ENCODE measurements around the gene SOX6. TPM values are rescaled to one million over a fixed set of nuclear protein-coding genes. Genes with fewer than 3 reads are reported as not detected.

Gene SOX6
- total RNA-seq, 2 donors from 2014 or later, result not detected

DNA sequence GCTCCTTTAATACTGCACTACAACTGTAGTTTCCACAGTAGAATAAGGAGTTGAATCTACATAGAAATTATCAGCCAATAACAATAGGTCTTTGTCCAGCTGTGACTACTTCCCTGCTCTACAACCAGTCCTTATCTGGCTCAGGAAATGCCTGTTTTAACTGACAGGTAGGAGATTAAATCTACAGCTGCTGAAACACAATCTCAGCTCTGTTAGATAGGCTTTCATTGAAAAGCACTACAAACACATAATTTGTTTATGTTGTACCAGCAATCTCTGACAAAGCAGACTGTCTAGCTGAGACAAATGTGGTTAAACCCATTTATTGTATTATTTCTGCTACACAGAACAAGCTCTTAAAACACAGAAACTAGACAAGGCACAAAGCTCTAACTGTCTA, 230.0 kb downstream of the SOX6 start:
- ATAC-seq, result no peak
- Mint-ChIP-seq H3K9me3 (peaks cover 6 to 11% of the 10 kb centered on the region in 2 donors), H3K36me3 (no peaks in the 10 kb centered on the region), H3K27ac (no peak overlapping the region)
- no peak for DNase-seq (ENCODE audit: low spot score in 2 of 2)

- no peak for ATAC-seq
- Mint-ChIP-seq H3K9me3 (peaks cover 6 to 11% of the 10 kb centered on the region in 2 donors), H3K27ac (no peak overlapping the region), H3K36me3 (no peaks in the 10 kb centered on the region)
- DNase-seq (ENCODE audit: low spot score in 2 of 2), result no peak
Observed at GRCh38 chr11:16125796-16126195, 230.6 kb downstream of the SOX6 start.

DNA sequence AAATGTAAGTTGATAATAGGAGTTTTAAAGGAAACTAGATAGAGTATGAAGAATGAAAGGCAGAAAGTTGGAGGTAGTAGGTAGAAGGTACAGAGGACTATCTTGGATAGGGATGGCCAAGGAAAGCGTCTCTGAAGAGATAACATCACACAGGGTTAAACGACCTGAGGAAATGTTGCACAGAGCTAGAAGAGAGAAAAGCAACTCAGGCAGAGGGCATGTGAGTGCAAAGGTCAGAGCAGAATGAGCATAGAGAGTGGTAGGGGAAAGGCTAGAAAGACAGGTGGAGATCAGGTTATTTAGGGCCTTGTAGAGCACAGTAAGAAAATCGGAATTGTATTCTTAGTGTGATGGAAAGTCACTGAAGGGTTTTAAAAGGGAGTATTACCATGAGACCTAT, 232.0 kb downstream of the SOX6 start:
- ATAC-seq, result no peak
- H3K36me3 Mint-ChIP-seq, result no peaks in the 10 kb centered on the region
- H3K9me3 Mint-ChIP-seq, result peaks cover 10 to 15% of the 10 kb centered on the region in 2 donors
- no peak overlapping the region for H3K27ac Mint-ChIP-seq
- DNase-seq (ENCODE audit: low spot score in 2 of 2), result no peak

DNA sequence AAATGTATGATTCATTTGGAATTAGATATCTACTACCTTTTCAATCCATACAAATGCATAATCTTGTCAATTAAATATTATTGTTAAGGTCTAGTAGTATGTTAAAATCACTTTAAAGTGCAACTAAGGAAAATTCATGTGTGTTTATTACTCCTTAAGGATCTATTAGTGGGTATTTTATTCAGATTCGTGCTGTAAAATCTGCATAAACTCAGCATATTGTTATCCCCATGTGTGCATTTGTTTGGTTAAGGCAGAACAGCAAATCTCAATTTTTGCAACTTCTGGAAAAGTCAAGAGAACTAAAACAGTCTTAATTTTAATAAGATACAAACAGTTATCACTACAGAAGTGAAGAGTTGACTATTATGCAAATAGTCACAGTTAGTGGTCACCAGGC, 234.5 kb downstream of the SOX6 start:
- Mint-ChIP-seq H3K36me3 (no peaks in the 10 kb centered on the region), H3K27ac (no peak overlapping the region), H3K9me3 (peaks cover 10 to 20% of the 10 kb centered on the region in 2 donors)
- DNase-seq (ENCODE audit: low spot score in 2 of 2), result no peak
- no peak for ATAC-seq

GRCh38 chr11:16120008-16120407, 236.3 kb downstream of the SOX6 start:
- Mint-ChIP-seq H3K36me3 (no peaks in the 10 kb centered on the region), H3K9me3 (peaks cover 11 to 16% of the 10 kb centered on the region in 2 donors), H3K27ac (no peak overlapping the region)
- DNase-seq (ENCODE audit: low spot score in 2 of 2) (no peak), ATAC-seq (no peak)

DNA sequence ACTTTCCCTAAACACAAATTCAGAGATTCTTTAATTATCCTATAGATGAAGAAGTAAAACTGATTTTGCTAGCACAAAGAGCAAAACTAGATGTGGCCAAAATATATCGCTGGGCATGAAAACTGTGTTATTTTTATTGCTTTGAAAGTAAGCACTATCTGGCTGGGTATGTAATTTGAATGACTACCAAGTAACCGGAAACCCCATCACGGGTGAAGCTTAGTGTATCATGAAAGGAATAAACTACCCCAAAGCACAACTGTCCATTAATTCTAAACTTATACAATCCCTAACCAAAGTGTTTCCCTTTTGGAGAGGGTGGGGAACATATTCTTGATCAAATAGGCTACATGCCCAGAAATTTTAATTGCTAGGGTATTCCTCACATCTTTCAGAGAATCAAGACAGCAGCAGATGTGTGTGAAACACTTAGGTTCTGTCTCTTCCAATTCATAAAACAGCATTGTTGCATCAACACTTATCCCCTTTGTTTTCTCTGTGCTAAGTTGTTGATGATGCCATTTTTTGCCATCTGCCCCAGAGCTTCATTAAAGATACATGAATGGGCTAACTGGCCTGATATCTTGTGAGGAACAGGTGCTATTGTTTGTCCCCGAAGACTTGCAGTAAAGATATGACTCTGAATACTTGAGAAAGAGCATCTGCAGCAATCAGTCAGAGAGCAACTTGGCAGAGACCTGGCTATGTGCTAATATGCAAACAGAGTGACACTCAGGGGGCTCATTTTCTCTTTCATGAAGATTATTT, 238.2 kb downstream of the SOX6 start:
- no peaks in the 10 kb centered on the region for H3K36me3 Mint-ChIP-seq
- H3K27ac Mint-ChIP-seq, result no peak overlapping the region
- H3K9me3 Mint-ChIP-seq, result peaks cover 8% of the 10 kb centered on the region in 2 donors
- DNase-seq (ENCODE audit: low spot score in 2 of 2) (no peak), ATAC-seq (no peak)

- Mint-ChIP-seq H3K27ac (no peak overlapping the region), H3K36me3 (no peaks in the 10 kb centered on the region), H3K9me3 (peaks cover 7% of the 10 kb centered on the region in 2 donors)
- DNase-seq (ENCODE audit: low spot score in 2 of 2), result no peak
- ATAC-seq, result no peak
Observed at GRCh38 chr11:16114978-16115871, 241.1 kb downstream of the SOX6 start.

DNA sequence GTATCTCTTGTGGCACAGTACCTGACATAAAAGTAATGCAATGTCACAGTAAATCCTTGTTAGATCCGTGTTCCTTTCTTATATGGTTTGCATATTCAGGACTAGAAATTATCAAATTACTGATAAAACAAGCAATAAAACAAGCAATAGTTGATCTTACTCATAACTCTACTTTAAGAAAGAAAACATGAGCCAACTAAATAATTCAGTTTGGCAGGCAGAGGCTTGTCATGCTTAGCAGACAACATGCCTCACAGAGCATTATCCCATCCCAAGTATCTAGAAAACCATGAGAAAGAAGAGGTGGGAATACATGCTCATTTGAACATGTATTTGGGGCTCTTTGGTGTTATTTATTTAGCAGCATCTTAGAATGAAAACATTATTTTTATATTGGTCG, 241.9 kb downstream of the SOX6 start:
- Mint-ChIP-seq H3K27ac (no peak overlapping the region), H3K36me3 (no peaks in the 10 kb centered on the region), H3K9me3 (peaks cover 4% of the 10 kb centered on the region in 2 donors)
- ATAC-seq (no peak), DNase-seq (ENCODE audit: low spot score in 2 of 2) (no peak)

DNA sequence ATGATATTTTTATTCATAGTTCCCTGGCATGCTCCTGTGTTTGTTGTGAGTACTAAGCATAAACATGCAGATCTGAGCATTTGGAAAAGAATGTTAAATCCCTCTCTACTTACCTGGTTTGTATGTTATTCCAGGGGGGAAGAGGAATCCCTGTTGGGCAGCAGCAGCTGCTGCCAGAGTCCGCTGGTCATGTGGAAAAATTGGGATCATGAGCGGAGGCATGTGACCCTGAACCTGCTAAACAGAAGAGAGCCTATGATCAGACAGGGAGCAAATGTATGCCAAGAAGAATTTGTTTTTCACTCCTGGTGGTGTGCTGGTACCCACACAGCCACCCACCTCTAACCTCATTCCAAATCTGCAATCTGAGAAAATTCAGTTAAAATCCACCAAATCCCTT, 244.7 kb downstream of the SOX6 start:
- no peaks in the 10 kb centered on the region for H3K36me3 Mint-ChIP-seq
- DNase-seq (ENCODE audit: low spot score in 2 of 2) (no peak), ATAC-seq (no peak)
- peaks cover 0 to 4% of the 10 kb centered on the region in 2 donors for H3K9me3 Mint-ChIP-seq
- H3K27ac Mint-ChIP-seq, result no peak overlapping the region

- no peak for ATAC-seq
- H3K27ac Mint-ChIP-seq, result no peak overlapping the region
Observed at GRCh38 chr11:16110886-16111285, 245.5 kb downstream of the SOX6 start.

GRCh38 chr11:16099343-16099900, 256.9 kb downstream of the SOX6 start:
- H3K9me3 Mint-ChIP-seq, result peaks cover under 1 to 13% of the 10 kb centered on the region in 2 donors
- H3K36me3 Mint-ChIP-seq, result no peaks in the 10 kb centered on the region
- DNase-seq (ENCODE audit: low spot score in 2 of 2) (no peak), ATAC-seq (no peak)
- H3K27ac Mint-ChIP-seq, result no peak overlapping the region

More at GRCh38 chr11:16110886-16111285, 245.5 kb downstream of the SOX6 start:
- no peak for DNase-seq (ENCODE audit: low spot score in 2 of 2)
- H3K9me3 Mint-ChIP-seq, result peaks cover 0 to 4% of the 10 kb centered on the region in 2 donors
- no peaks in the 10 kb centered on the region for H3K36me3 Mint-ChIP-seq

GRCh38 chr11:16098526-16099205, 257.7 kb downstream of the SOX6 start:
- DNase-seq (ENCODE audit: low spot score in 2 of 2), result no peak
- Mint-ChIP-seq H3K36me3 (no peaks in the 10 kb centered on the region), H3K9me3 (peaks cover 0 to 13% of the 10 kb centered on the region in 2 donors), H3K27ac (no peak overlapping the region)
- ATAC-seq, result no peak

GRCh38 chr11:16097543-16097942, 258.8 kb downstream of the SOX6 start:
- Mint-ChIP-seq H3K27ac (no peak overlapping the region), H3K36me3 (no peaks in the 10 kb centered on the region), H3K9me3 (peaks cover 0 to 2% of the 10 kb centered on the region in 2 donors)
- DNase-seq (ENCODE audit: low spot score in 2 of 2) (no peak), ATAC-seq (no peak)

DNA sequence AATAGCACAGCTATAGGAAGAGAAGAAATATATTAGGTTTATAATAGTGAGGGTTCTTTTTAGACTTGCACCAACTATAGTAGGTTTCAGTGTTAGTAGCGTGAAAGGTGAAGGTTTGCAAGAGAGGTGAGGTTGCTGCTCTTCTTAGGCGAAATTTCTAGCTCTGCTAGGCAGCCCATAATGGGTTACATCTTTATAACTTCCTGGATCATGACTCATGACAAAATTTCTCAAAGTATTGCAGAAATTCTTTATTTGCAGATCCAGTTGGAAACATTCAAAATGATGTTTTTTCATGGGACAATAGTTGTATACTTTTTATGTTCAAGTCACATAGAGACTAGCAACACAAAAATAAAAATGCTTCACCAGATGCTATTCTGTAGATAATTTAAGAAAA, 260.0 kb downstream of the SOX6 start:
- H3K36me3 Mint-ChIP-seq, result no peaks in the 10 kb centered on the region
- no peak for DNase-seq (ENCODE audit: low spot score in 2 of 2)
- H3K9me3 Mint-ChIP-seq, result no peaks in the 10 kb centered on the region
- no peak overlapping the region for H3K27ac Mint-ChIP-seq
- ATAC-seq, result no peak

DNA sequence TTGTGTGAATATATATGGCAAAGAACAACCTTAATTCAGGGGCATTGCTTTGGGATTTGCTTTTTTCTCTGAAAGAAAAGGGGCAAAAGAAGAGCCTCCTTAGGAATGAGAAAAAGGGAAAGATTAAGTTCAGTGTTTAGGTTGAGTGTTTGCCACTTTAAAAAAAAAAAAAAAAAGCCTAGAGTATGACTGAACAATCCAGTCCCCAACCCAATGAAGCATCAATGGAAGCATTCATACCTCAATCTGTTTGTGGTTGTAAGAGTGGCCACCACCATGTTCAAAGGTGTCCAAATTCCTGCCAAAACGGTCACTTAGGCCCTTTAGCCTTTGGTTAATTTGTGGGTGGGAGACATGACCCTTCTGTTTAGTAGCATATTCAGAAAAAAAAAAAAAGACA, 260.6 kb downstream of the SOX6 start:
- H3K36me3 Mint-ChIP-seq, result no peaks in the 10 kb centered on the region
- ATAC-seq (no peak), DNase-seq (ENCODE audit: low spot score in 2 of 2) (no peak)
- H3K9me3 Mint-ChIP-seq, result no peaks in the 10 kb centered on the region
- no peak overlapping the region for H3K27ac Mint-ChIP-seq

GRCh38 chr11:16093889-16094653, 262.3 kb downstream of the SOX6 start:
- DNase-seq (ENCODE audit: low spot score in 2 of 2) (no peak), ATAC-seq (no peak)
- Mint-ChIP-seq H3K36me3 (no peaks in the 10 kb centered on the region), H3K9me3 (no peaks in the 10 kb centered on the region), H3K27ac (no peak overlapping the region)

All from activated naive CD4-positive, alpha-beta T cell treated with anti-CD3 and anti-CD28 coated beads, Interleukin-2, amount 50 U/mL, for 72 hours (primary cell).